Small intestine (tissue), 7 donors: Measurements from ENCODE around the gene MSANTD7. TPM values are rescaled to one million over a fixed set of nuclear protein-coding genes. Genes with fewer than 3 reads are reported as not detected.
"Not testable (repeated sequence)": the region's sequence is repeated elsewhere in the genome, so short reads cannot be mapped to it uniquely, and the experiment has no call there.

Experiments used
- DNase-seq, 2 donors: peaks; one replicate each; pipeline versions ENCODE4 v3.0.0 to v3.0.0-alpha.2; 2013
- FAIRE-seq: peaks from 2 replicates; lab custom pipeline; 2012; peaks lifted over from hg19 to GRCh38; lab: Jason Lieb, UNC
- H3K27ac ChIP-seq, 3 donors: one replicate each; pipeline ENCODE4 v1.5.1; 2013; ENCODE audit warnings: low read length in 2 of 3, mild to moderate bottlenecking in 2 of 3, control low read depth in 1 of 3, inconsistent platforms in 1 of 3, low read depth in 1 of 3, moderate library complexity in 1 of 3
- H3K27me3 ChIP-seq, 3 donors: one replicate each; pipeline ENCODE4 v1.6.1; 2013; ENCODE audit warnings: low read length in 3 of 3, inconsistent platforms in 1 of 3; ENCODE audit not compliant: control insufficient read depth in 3 of 3, insufficient read depth in 3 of 3
- H3K36me3 ChIP-seq, 3 donors: one replicate each; pipeline ENCODE4 v1.6.1; 2013; ENCODE audit warnings: low read length in 3 of 3, inconsistent platforms in 1 of 3, low read depth in 1 of 3, mild to moderate bottlenecking in 1 of 3, moderate library complexity in 1 of 3; ENCODE audit not compliant: control insufficient read depth in 3 of 3, insufficient read depth in 2 of 3
- H3K4me1 ChIP-seq, 3 donors: one replicate each; pipeline ENCODE4 v1.6.1; 2013; ENCODE audit warnings: low read length in 2 of 3, inconsistent platforms in 1 of 3, low read depth in 1 of 3, mild to moderate bottlenecking in 1 of 3, moderate library complexity in 1 of 3; ENCODE audit not compliant: control insufficient read depth in 3 of 3, insufficient read depth in 2 of 3
- H3K4me3 ChIP-seq, 3 donors: one replicate each; pipeline ENCODE4 v1.5.1; 2013; ENCODE audit warnings: low read length in 3 of 3, control low read depth in 1 of 3, inconsistent platforms in 1 of 3, low read depth in 1 of 3, mild to moderate bottlenecking in 1 of 3, moderate library complexity in 1 of 3
- H3K9me3 ChIP-seq, 2 donors: one replicate each; pipeline ENCODE4 v1.6.1; 2013; ENCODE audit warnings: low read depth in 1 of 2, low read length in 1 of 2; ENCODE audit not compliant: control insufficient read depth in 2 of 2, insufficient read depth in 1 of 2
- WGBS, 3 donors: extraction: QIAGEN DNeasy Blood & Tissue Kit; methylation state at CpG; one replicate each; pipeline ENCODE4 v1.1.7; 2013; 5-methylcytosine and 5-hydroxymethylcytosine counted together
- polyA plus RNA-seq, 4 donors: library from polyadenylated mRNA; stranded (reverse) in 3 of 4; unstranded in 1 of 4; fragments of 200-250 nt in 3 of 4; fragments of 120-200 nt in 1 of 4; gene quantifications; one replicate each; pipeline versions ENCODE4 v1.2.1 to v1.2.3, GENCODE V29; 2013
- donor health status: healthy with polysubstance abuse.
- donor health status: control.
- donor health status: control.
- donor health status: Bipolar disorder and iron deficiency.
- donor health status: healthy.

MSANTD7 gene
- polyA plus RNA-seq, 4 donors, result 3.0 to 14.0 (median 4.8) TPM

DNA sequence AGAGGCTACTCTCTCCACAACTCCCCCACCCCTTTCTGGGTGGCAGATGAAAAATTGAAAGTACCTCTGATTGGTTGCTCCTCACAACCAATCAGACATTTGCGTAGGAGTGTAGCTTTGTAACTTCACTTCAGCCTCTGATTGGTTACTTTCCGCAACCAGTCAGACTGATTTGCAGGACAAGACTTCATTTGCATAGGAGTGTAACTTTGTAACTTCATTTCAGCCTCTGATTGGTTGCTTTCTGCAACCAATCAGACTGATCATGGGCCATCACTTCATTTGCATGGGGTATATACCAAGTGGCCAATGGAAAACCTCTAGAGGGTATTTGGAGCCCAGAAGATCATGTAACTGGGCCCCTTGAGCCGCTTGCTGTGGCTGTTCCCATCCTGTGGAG lies 25.8 kb upstream of the MSANTD7 start:
- no peak for DNase-seq
- Histone ChIP-seq H3K4me3 (no peak overlapping the region), H3K27me3 (no peaks in the 10 kb centered on the region), H3K4me1 (no peaks in the 10 kb centered on the region), H3K27ac (no peak overlapping the region), H3K36me3 (no peaks in the 10 kb centered on the region), H3K9me3 (no peaks in the 10 kb centered on the region)
- no peak for FAIRE-seq
- 86 to 90% (median 88%) methylated on average over 3 of the region's 3 CpGs for WGBS, 3 donors

DNA sequence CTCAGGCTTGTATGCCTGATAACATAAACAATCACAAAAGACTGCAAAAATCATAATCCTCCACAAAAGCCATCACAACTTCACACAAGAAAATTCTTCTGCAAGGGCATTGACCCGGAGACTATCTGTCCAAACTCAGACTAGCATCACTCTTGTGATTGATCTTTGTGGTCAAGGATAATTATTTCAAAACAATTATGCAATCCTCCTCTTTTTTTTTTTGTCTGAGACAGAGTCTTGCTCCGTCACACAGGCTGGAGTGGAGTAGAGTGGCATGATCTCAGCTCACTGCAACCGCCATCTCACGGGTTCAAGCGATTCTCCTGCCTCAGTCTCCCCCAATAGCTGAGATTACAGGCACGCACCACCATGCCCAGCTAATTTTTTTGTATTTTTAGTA lies 22.4 kb upstream of the MSANTD7 start:
- DNase-seq (no peak), FAIRE-seq (no peak)
- H3K4me3 ChIP-seq, result no peak overlapping the region
- no peaks in the 10 kb centered on the region for H3K9me3 ChIP-seq
- 88 to 93% (median 90%) methylated on average over 6 of the region's 6 CpGs for WGBS, 3 donors
- no peaks in the 10 kb centered on the region for H3K27me3 ChIP-seq
- no peak overlapping the region for H3K27ac ChIP-seq
- H3K36me3 ChIP-seq, result no peaks in the 10 kb centered on the region
- no peaks in the 10 kb centered on the region for H3K4me1 ChIP-seq

DNA sequence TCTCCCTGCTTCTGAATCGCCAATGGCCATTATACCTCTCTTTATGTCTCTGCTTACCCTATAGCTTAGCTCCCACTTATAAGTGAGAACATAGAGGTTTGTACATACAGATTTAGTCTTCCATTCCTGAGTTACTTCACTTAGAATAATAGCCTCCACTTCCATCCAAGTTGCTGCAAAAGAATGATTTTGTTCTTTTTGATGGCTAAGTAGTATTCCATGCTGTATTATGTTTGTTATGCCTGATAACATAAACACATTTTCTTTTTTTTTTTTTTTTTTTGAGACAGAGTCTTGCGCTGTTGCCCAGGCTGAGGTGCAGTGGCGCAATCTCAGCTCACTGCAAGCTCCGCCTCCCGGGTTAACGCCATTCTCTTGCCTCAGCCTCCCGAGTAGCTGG lies 21.4 kb upstream of the MSANTD7 start:
- not testable (repeated sequence) for FAIRE-seq, H3K4me3 ChIP-seq, H3K27ac ChIP-seq, DNase-seq, H3K4me1 ChIP-seq, H3K36me3 ChIP-seq, H3K27me3 ChIP-seq, H3K9me3 ChIP-seq
- WGBS, 3 donors, result 97 to 99% (median 99%) methylated on average over 4 to 7 of the region's 7 CpGs

DNA sequence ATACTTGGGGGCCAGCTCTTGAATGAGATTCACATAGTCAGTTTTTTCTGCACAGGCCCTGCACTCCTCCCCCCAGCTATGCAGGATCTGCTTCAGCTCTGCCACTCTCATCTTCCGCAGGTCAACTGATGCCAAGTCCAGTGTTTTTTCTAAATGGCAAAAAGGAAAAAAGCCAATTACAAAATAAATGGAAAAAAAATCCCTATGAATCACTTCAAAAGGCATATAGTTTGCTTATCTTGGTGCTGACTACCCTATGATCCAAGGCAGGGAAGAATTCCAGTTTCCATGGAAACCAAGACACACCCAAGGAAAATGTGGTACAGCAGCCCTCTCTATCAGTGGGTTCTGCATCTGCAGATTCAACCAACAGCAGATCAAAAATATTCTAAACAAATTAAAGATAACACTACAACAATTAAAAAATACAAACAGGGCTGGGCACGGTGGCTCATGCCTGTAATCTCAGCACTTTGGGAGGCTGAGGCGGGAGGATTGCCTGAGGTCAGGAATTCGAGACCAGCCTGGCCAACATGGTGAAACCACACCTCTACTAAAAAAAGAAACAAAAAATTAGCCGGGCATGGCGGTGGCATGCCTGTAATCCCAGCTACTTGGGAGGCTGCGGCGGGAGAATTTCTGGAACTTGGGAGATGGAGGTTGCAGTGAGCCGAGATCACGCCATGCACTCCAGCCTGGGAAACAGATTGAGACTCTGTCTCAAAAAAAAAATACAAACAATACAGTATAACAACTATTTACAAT lies 17.9 kb upstream of the MSANTD7 start:
- Histone ChIP-seq H3K27me3 (no peaks in the 10 kb centered on the region), H3K9me3 (no peaks in the 10 kb centered on the region), H3K36me3 (no peaks in the 10 kb centered on the region), H3K4me3 (no peak overlapping the region), H3K27ac (no peak overlapping the region), H3K4me1 (peaks cover 0 to 7% (median 3%) of the 10 kb centered on the region in 3 donors)
- FAIRE-seq, result no peak
- DNase-seq, result peak in 1 of 2 donors; percentile 6
- 93 to 95% (median 94%) methylated on average over 10 of the region's 10 CpGs for WGBS, 3 donors

DNA sequence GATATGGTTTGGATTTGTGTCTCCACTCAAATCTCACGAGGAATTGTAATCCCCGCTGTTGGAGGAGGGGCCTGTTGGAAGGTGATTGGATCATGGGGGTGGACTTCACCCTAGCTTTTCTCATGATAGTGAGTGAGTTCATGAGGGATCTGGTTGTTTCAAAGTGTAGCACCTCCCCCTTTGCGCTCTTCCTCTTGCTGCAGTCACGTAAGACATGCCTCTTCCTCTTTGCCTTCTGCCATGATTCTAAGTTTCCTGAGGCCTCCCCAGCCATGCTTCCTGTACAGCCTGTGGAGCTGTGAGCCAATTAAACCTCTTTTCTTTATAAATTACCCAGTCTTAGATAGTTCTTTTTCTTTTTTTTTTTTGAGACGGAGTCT lies 17.3 kb upstream of the MSANTD7 start:
- no peak for DNase-seq
- peaks cover 0 to 7% (median 3%) of the 10 kb centered on the region in 3 donors for H3K4me1 ChIP-seq
- no peaks in the 10 kb centered on the region for H3K27me3 ChIP-seq
- H3K4me3 ChIP-seq, result no peak overlapping the region
- no peak for FAIRE-seq
- H3K36me3 ChIP-seq, result no peaks in the 10 kb centered on the region
- no peaks in the 10 kb centered on the region for H3K9me3 ChIP-seq
- no peak overlapping the region for H3K27ac ChIP-seq
- 91 to 95% (median 94%) methylated on average over 5 of the region's 5 CpGs for WGBS, 3 donors

DNA sequence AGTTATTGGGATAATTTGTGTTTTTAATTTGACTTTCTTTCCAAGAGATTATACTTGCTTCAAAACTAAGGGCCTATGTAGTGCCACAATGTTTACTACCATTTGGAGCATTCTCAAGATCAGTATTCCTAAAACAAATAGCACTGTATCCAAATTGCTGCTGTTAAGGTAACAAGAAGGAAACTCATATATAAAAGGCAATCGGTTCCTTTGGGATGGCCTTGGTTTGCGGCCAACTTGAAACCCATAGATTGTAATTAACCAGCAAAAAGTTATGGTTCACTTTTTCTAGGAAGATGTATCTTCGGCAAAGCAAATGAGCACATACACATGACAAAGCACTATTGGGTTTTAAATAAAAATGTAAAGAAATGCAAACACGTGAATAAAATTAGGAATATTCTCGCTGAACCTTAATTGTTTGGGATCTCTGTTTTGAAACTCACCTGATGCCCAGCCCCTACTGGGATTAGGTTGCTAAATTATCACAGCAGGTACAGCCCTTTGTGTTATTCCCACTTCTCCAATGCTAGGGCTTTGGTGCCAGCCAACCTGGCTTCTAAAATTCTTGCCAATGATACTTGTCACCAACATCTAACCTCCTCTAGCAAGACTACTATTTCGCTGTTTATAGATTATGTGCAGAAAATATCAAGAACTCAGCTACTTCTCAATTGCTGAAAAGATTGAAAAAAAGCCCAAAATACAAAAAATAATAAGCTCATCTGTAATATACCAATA lies 16.3 kb upstream of the MSANTD7 start:
- FAIRE-seq (no peak), DNase-seq (no peak)
- H3K4me1 ChIP-seq, result peaks cover 0 to 7% (median 3%) of the 10 kb centered on the region in 3 donors
- 60 to 76% (median 64%) methylated on average over 6 of the region's 6 CpGs for WGBS, 3 donors
- H3K36me3 ChIP-seq, result no peaks in the 10 kb centered on the region
- no peaks in the 10 kb centered on the region for H3K9me3 ChIP-seq
- no peak overlapping the region for H3K27ac ChIP-seq
- H3K27me3 ChIP-seq, result no peaks in the 10 kb centered on the region
- no peak overlapping the region for H3K4me3 ChIP-seq

DNA sequence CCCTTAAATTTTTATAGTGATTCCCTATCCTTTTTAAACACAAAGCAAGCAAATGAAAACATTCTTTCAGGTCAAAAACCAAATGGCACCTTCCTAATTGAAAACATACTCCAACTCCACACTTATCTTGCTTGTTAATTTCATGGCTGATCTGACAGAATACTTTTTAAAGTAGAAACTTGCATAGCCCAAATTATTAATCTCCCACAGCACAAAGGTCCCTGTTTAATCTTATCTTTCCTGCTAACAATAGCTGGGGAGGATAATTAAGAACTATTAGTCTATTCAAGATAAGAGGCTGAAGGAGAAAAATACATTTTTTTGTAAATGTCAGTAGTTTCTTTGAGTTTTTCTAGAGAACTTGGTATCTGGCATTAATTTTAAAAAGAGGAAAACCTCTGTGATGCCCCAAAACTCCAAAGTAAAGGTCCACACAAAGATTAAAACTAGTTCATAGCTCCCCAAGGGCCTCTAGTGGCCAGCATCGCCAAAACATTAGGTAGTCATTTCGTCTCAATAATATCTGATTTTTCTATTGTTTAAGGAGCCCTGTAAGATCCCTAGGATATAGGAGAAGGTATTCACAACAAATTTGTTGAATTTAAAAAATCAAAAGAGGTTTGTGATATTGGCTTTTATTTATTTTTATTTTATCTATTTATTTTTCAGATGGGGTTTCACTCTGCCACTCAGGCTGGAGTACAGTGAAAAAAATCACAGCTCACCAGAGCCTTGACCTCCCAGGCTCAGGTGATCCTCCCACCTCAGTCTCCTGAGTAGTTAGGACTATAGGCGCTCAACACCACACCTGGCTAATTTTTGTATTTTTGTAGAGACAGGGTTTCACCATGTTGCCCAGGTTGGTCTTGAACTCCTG lies 15.0 kb upstream of the MSANTD7 start:
- DNase-seq (peak; percentile 15 to 28), FAIRE-seq (peak; percentile 53)
- WGBS, 3 donors, result 28 to 36% (median 33%) methylated on average over 3 of the region's 3 CpGs
- Histone ChIP-seq H3K4me1 (peaks cover 0 to 7% (median 3%) of the 10 kb centered on the region in 3 donors), H3K36me3 (no peaks in the 10 kb centered on the region), H3K27me3 (no peaks in the 10 kb centered on the region), H3K9me3 (no peaks in the 10 kb centered on the region), H3K4me3 (no peak overlapping the region), H3K27ac (no peak overlapping the region)

DNA sequence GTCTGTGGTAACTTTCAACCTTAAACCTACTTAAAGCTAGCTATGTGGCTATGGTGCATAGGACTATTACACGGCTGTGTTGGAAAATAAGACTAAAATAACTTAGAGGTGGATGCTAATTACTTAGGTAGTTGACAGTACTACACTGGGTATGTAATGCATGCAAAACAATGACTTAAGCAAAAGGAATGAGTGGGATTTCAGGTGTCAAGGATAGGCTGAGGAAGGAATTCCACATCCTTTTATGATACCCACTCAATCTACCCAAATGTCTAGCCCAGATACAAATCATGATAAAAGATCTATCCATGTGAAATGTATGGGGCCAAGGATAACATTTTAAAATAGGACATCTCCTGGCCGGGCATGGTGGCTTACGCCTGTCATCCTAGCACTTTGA lies 14.1 kb upstream of the MSANTD7 start:
- DNase-seq, result no peak
- no peak overlapping the region for H3K4me3 ChIP-seq

More for the DNA sequence above, 14.1 kb upstream of the MSANTD7 start:
- no peak overlapping the region for H3K27ac ChIP-seq
- WGBS, 3 donors, result 91 to 95% (median 93%) methylated on average over 3 of the region's 3 CpGs
- H3K9me3 ChIP-seq, result no peaks in the 10 kb centered on the region
- H3K4me1 ChIP-seq, result peaks cover 0 to 7% (median 3%) of the 10 kb centered on the region in 3 donors
- H3K27me3 ChIP-seq, result no peaks in the 10 kb centered on the region
- no peaks in the 10 kb centered on the region for H3K36me3 ChIP-seq
- FAIRE-seq, result no peak
